ENCODE results near the gene PWP1.

Gene PWP1

DNA sequence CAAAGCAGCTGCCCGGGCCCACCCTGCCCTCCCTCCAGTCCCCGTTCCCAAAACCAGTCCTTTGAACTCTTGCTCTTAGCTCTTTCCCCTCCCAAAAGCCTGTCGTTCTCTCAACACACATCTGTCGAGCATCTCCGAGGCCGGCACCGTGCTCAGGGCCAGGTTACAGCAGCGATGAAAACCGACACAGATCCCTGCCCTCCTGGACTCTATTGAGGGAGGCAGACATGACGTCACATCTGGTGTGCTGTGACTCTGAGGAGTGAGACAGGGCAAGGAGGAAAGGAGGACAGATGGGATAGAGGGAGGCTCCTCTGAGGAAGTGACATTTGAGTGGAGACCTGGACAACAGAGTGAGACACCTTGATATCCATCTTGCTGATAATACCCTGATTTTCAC, 34.6 kb upstream of the PWP1 start:
- no peak overlapping the region for H3K4me3 ChIP-seq (ENCODE audit: low read depth, low read length)
- TF ChIP-seq CTCF (IDR thresholded peaks at IDR 0.05; ENCODE audit: low read depth, low read length) = no peak
- in situ Hi-C loops (cut with HindIII; ENCODE audit: low sequenced_read_pairs) = no loop called here

GRCh38 chr12:107651571-107652449, 33.8 kb upstream of the PWP1 start:
- H3K4me3 ChIP-seq (ENCODE audit: low read depth, low read length) = no peak overlapping the region
- in situ Hi-C loops (cut with HindIII; ENCODE audit: low sequenced_read_pairs) = no loop called here
- no peak for DNase-seq (ENCODE audit: low read depth, low spot score)
- TF ChIP-seq CTCF (IDR thresholded peaks at IDR 0.05; ENCODE audit: low read depth, low read length) = no peak

More for the DNA sequence above, 34.6 kb upstream of the PWP1 start:
- DNase-seq (ENCODE audit: low read depth, low spot score) = no peak

- in situ Hi-C loops (cut with HindIII; ENCODE audit: low sequenced_read_pairs) = no loop called here
- TF ChIP-seq CTCF (IDR thresholded peaks at IDR 0.05; ENCODE audit: low read depth, low read length) = no peak
- no peak for DNase-seq (ENCODE audit: low read depth, low spot score)
- H3K4me3 ChIP-seq (ENCODE audit: low read depth, low read length) = no peak overlapping the region
Measured at GRCh38 chr12:107653519-107653918, 32.1 kb upstream of the PWP1 start.

GRCh38 chr12:107654873-107655272, 30.7 kb upstream of the PWP1 start:
- no peak for TF ChIP-seq CTCF (IDR thresholded peaks at IDR 0.05; ENCODE audit: low read depth, low read length)
- no peak for DNase-seq (ENCODE audit: low read depth, low spot score)
- in situ Hi-C loops (cut with HindIII; ENCODE audit: low sequenced_read_pairs) = no loop called here
- H3K4me3 ChIP-seq (ENCODE audit: low read depth, low read length) = no peak overlapping the region

- in situ Hi-C loops (cut with HindIII; ENCODE audit: low sequenced_read_pairs) = no loop called here
- no peak for TF ChIP-seq CTCF (IDR thresholded peaks at IDR 0.05; ENCODE audit: low read depth, low read length)
- no peak for DNase-seq (ENCODE audit: low read depth, low spot score)
- H3K4me3 ChIP-seq (ENCODE audit: low read depth, low read length) = no peak overlapping the region
Measured at GRCh38 chr12:107655281-107656065, 30.1 kb upstream of the PWP1 start.

DNA sequence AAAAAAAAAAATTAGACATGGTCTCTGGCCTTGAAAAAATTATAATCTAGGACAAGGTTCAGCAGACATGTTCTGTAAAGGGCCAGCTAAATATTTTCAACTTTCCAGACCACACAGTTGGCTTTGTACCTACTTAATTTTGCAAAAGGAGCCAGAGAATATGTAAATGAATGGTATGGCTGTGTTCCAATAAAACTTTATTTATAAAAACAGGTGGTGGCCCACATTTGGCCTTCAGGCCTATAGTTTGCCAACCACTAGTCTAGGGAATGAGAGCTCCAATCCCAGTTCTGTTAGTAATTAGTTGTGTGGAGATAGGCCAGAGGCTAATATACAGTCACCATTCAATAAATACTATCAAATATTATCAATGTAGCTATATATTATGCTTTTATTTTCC, 29.3 kb upstream of the PWP1 start:
- in situ Hi-C loops (cut with HindIII; ENCODE audit: low sequenced_read_pairs) = no loop called here
- no peak for TF ChIP-seq CTCF (IDR thresholded peaks at IDR 0.05; ENCODE audit: low read depth, low read length)
- no peak overlapping the region for H3K4me3 ChIP-seq (ENCODE audit: low read depth, low read length)
- DNase-seq (ENCODE audit: low read depth, low spot score) = no peak
